AG09309 (cell line): Measurements from ENCODE around the gene TNS4.

Experiments
- DNase-seq: peaks from one replicate; pipeline ENCODE4 v3.0.0-alpha.2; 2010; ENCODE audit warnings: low read depth
- H3K4me3 ChIP-seq: 2 replicates; pipeline ENCODE4 v1.5.1; 2011; ENCODE audit warnings: mild to moderate bottlenecking, low read depth, low read length, moderate library complexity; ENCODE audit not compliant: control insufficient read depth
- CTCF ChIP-seq: IDR thresholded peaks from 2 replicates; pipeline ENCODE4 v1.5.1; 2011; ENCODE audit warnings: mild to moderate bottlenecking, low read depth, low read length, inconsistent platforms; ENCODE audit not compliant: insufficient read depth, control insufficient read depth; ENCODE audit errors: missing control alignments

The TNS4 gene

GRCh38 chr17:40461732-40462342, 39.6 kb downstream of the TNS4 start:
- H3K4me3 ChIP-seq = no peak overlapping the region
- DNase-seq = no peak
- no peak for TF ChIP-seq CTCF

GRCh38 chr17:40460968-40461731, 40.3 kb downstream of the TNS4 start:
- H3K4me3 ChIP-seq = no peak overlapping the region
- TF ChIP-seq CTCF = no peak
- no peak for DNase-seq

- DNase-seq = no peak
- TF ChIP-seq CTCF = no peak
- no peak overlapping the region for H3K4me3 ChIP-seq
Measured at GRCh38 chr17:40460604-40460967, 40.8 kb downstream of the TNS4 start.

GRCh38 chr17:40459636-40460603, 41.5 kb downstream of the TNS4 start:
- H3K4me3 ChIP-seq = no peak overlapping the region
- DNase-seq = no peak
- no peak for TF ChIP-seq CTCF

GRCh38 chr17:40458851-40459482, 42.5 kb downstream of the TNS4 start:
- no peak for TF ChIP-seq CTCF
- DNase-seq = no peak
- H3K4me3 ChIP-seq = no peak overlapping the region
